RPMI7951 (cell line): ENCODE results near the gene PRXL2C. TPM values are rescaled to one million over a fixed set of nuclear protein-coding genes. Genes with fewer than 3 reads are reported as not detected.

Experiments used
- DNase-seq: peaks from one replicate; pipeline ENCODE4 v3.0.0-alpha.2; 2012; ENCODE audit warnings: low read depth
- total RNA-seq: library from RNA; depleted of rRNA; stranded (reverse); fragments of >200 nt; shearing (Covaris generic); gene quantifications from 2 replicates; pipeline ENCODE4 v1.2.3, GENCODE V29; 2014; rRNA removed

PRXL2C gene
- total RNA-seq, 1 experiment from 2014 or later = 23.7 TPM

- peak; percentile 89 for DNase-seq
Measured at GRCh38 chr9:96612105-96612965, 42.8 kb downstream of the PRXL2C start.

- DNase-seq = no peak
Measured at GRCh38 chr9:96611302-96611701, 43.8 kb downstream of the PRXL2C start.

GRCh38 chr9:96609732-96610131 lies 45.4 kb downstream of the PRXL2C start:
- no peak for DNase-seq

- no peak for DNase-seq
Measured at GRCh38 chr9:96607971-96608370, 47.1 kb downstream of the PRXL2C start.

GRCh38 chr9:96605328-96605727 lies 49.8 kb downstream of the PRXL2C start:
- no peak for DNase-seq

GRCh38 chr9:96604004-96604319 lies 51.2 kb downstream of the PRXL2C start:
- no peak for DNase-seq

- no peak for DNase-seq
Measured at GRCh38 chr9:96603305-96604003, 51.7 kb downstream of the PRXL2C start.

GRCh38 chr9:96599298-96599697 lies 55.8 kb downstream of the PRXL2C start:
- no peak for DNase-seq

GRCh38 chr9:96596601-96597111 lies 58.5 kb downstream of the PRXL2C start:
- DNase-seq = no peak

Other genes with a start within 250 kb of the PRXL2C start
- gene ZNF367, start 236.9 kb downstream of the PRXL2C start, total RNA-seq = 18.2 and 21.1 TPM in 2 replicates
- gene HABP4, start 205.1 kb downstream of the PRXL2C start, total RNA-seq = 8.8 and 9.4 TPM in 2 replicates
- gene CDC14B, start 35.5 kb downstream of the PRXL2C start, total RNA-seq = 14.0 and 15.5 TPM in 2 replicates
- gene ZNF510, start 122.8 kb upstream of the PRXL2C start, total RNA-seq = 10.2 and 11.3 TPM in 2 replicates
- gene ZNF782, start 199.2 kb upstream of the PRXL2C start, total RNA-seq = 2.1 and 4.4 TPM in 2 replicates